ENCODE measurements around the gene BRINP3. TPM values are rescaled to one million over a fixed set of nuclear protein-coding genes. Genes with fewer than 3 reads are reported as not detected.

The BRINP3 gene
- total RNA-seq, 1 experiment from 2014 or later: not detected

- no peak overlapping the region for H2BK120ac ChIP-seq (ENCODE audit: low read depth, low read length, poor library complexity, severe bottlenecking)
- H3K56ac ChIP-seq (ENCODE audit: insufficient read length, low read depth, low read length): no peak overlapping the region
- H3K79me1 ChIP-seq (ENCODE audit: insufficient read depth, low read depth, low read length, poor library complexity, severe bottlenecking): no peaks in the 10 kb centered on the region
- H3K14ac ChIP-seq (ENCODE audit: insufficient read depth, low read length): no peak overlapping the region
- H3K9me3 Mint-ChIP-seq: no peaks in the 10 kb centered on the region
- no peak overlapping the region for H3K9ac ChIP-seq (ENCODE audit: extremely low read depth, insufficient read length, low read length)
- no peak overlapping the region for H2BK20ac ChIP-seq (ENCODE audit: low read depth, low read length, poor library complexity, severe bottlenecking)
- no peak for TF ChIP-seq CTCF (conservative IDR thresholded peaks at IDR 0.05)
- no peak overlapping the region for H4K91ac ChIP-seq (ENCODE audit: insufficient read length, low read depth, low read length)
- H3K27ac ChIP-seq (ENCODE audit: insufficient read length, low read depth, low read length): no peak overlapping the region
- H3K36me3 Mint-ChIP-seq (ENCODE audit: insufficient read depth in 1 of 3, low read depth in 3 of 3): peaks cover 0 to 4% (median 0%) of the 10 kb centered on the region in 3 experiments; a peak in 1 of 7 replicates
- H2AFZ ChIP-seq (ENCODE audit: low read length): no peak overlapping the region
- H3K27me3 ChIP-seq (ENCODE audit: insufficient read depth, low read length): no peaks in the 10 kb centered on the region
- H4K20me1 ChIP-seq (ENCODE audit: control insufficient read depth, insufficient read depth, insufficient read length): no peaks in the 10 kb centered on the region
- no peak overlapping the region; a peak in 1 of 5 replicates for H3K4me3 Mint-ChIP-seq
- H2BK12ac ChIP-seq (ENCODE audit: insufficient read length, low read depth, low read length): no peak overlapping the region
- H2BK5ac ChIP-seq (ENCODE audit: insufficient read length, low read length): no peak overlapping the region
- no peaks in the 10 kb centered on the region for H3K27me3 Mint-ChIP-seq (ENCODE audit: low read depth)
- H3K4me1 ChIP-seq (ENCODE audit: insufficient read depth, low read length): 0 out of 2 replicates have a peak, but pooled peaks cover 2% of the 10 kb centered on the region
- H3K23ac ChIP-seq (ENCODE audit: insufficient read length, low read depth, low read length): no peak overlapping the region
- H4K5ac ChIP-seq (ENCODE audit: insufficient read length, low read depth, low read length): no peak overlapping the region
- DNase-seq: no peak
- peaks cover 5 to 9% of the 10 kb centered on the region in 2 experiments for H3K4me1 Mint-ChIP-seq
- no peak overlapping the region for H2AK5ac ChIP-seq (ENCODE audit: insufficient read length, low read length)
- H3K23me2 ChIP-seq (ENCODE audit: insufficient read length, low read depth, low read length, poor library complexity, severe bottlenecking): no peaks in the 10 kb centered on the region
- WGBS (ENCODE audit: extremely low coverage, insufficient read length, low lambda C conversion rate): no CpG with 5 or more reads among the region's 2 CpGs
- no peaks in the 10 kb centered on the region for H3K79me2 ChIP-seq (ENCODE audit: insufficient read depth, low read length)
- no peak overlapping the region for H3K4me2 ChIP-seq (ENCODE audit: insufficient read depth, insufficient read length, low read length)
- no peak overlapping the region for H3T11ph ChIP-seq (ENCODE audit: low read length)
- H3K27ac Mint-ChIP-seq: peak overlapping the region in 2 of 3 experiments; percentile 85 to 86; a peak in 3 of 7 replicates
- no peak overlapping the region for H4K8ac ChIP-seq (replicated peaks; ENCODE audit: insufficient read length, low read depth, low read length)
- no peak overlapping the region for H2BK15ac ChIP-seq (ENCODE audit: low read depth, low read length)
- H3K18ac ChIP-seq (ENCODE audit: insufficient read length, low read depth, low read length): no peak overlapping the region
- H3K9me3 ChIP-seq (ENCODE audit: control insufficient read depth, low read depth, low read length): no peaks in the 10 kb centered on the region
- H3K4ac ChIP-seq (ENCODE audit: low read depth, low read length): no peak overlapping the region
Measured at GRCh38 chr1:190138266-190138665, 339.4 kb downstream of the BRINP3 start.
